K562 (cell line): ENCODE measurements around the gene PRPF39. TPM values are rescaled to one million over a fixed set of nuclear protein-coding genes. Genes with fewer than 3 reads are reported as not detected.

ENCODE experiments used
- ATAC-seq: fragments of 200-7000 bp; cut with Tn5 transposase; 3 replicates; pipeline ENCODE4 v1.9.1; 2020; ENCODE audit warnings: moderate library complexity
- BruUV-seq: library from RNA; stranded (reverse); fragments of 400-500 nt; replicated peaks from 2 replicates; lab custom pipeline; 2021; lab: Mats Ljungman, UMichigan
- CTCF ChIA-PET: fragments of 300-600 bp; formaldehyde crosslinking; extraction: SDS; loops from one replicate; lab custom pipeline; 2021; ENCODE audit warnings: low intra/inter-chr PET ratio; lab: Yijun Ruan, JAX
- POLR2A ChIA-PET: fragments of 300-600, 350-650 bp; sonication (Branson Sonifier 250); formaldehyde crosslinking; extraction: SDS; loops from one replicate; lab custom pipeline; 2021; ENCODE audit warnings: antibody characterized with exemption, inconsistent platforms; lab: Yijun Ruan, JAX
- DNase-seq, 4 experiments: peaks; one replicate each; pipeline versions ENCODE4 v3.0.0 to v3.0.0-alpha.2; 2011 to 2018; ENCODE audit warnings: low spot score in 3 of 4, mixed read lengths in 3 of 4; ENCODE audit errors: extremely low read depth in 1 of 4
- FAIRE-seq: peaks from 2 replicates; lab custom pipeline; 2011; peaks lifted over from hg19 to GRCh38; lab: Jason Lieb, UNC
- H2AFZ ChIP-seq: 2 replicates; pipeline ENCODE4 v1.6.0; 2011; ENCODE audit warnings: low read depth, low read length, control low read depth, inconsistent platforms
- H3K27ac ChIP-seq: fragments of 200-600 bp; 3 replicates; pipeline ENCODE4 v1.8.0; 2011; ENCODE audit warnings: low read depth, mild to moderate bottlenecking, control low read depth, inconsistent platforms, low read length, moderate library complexity, mixed read lengths; ENCODE audit errors: extremely low read depth
- H3K27me3 ChIP-seq, 2 experiments: fragments of 300-600 bp in 1 of 2; 2 replicates in 1 of 2; 3 replicates in 1 of 2; pipeline versions ENCODE4 v1.6.0 to v1.8.0; 2011; ENCODE audit warnings: inconsistent platforms in 2 of 2, low read length in 2 of 2, mild to moderate bottlenecking in 1 of 2, mixed read lengths in 1 of 2, moderate library complexity in 1 of 2; ENCODE audit not compliant: control insufficient read depth in 2 of 2, insufficient read depth in 2 of 2
- H3K36me3 ChIP-seq: fragments of 300-600 bp; 3 replicates; pipeline ENCODE4 v1.8.0; 2011; ENCODE audit warnings: mild to moderate bottlenecking, low read length, inconsistent platforms; ENCODE audit not compliant: control insufficient read depth, insufficient read depth
- H3K4me1 ChIP-seq, 2 experiments: fragments of 200-600 bp in 1 of 2; replicated peaks in 1 of 2; 2 replicates in 1 of 2; 3 replicates in 1 of 2; pipeline versions ENCODE4 v1.5.1 to v1.8.0; 2011; ENCODE audit warnings: inconsistent platforms in 2 of 2, low read length in 2 of 2, mild to moderate bottlenecking in 1 of 2, mixed read lengths in 1 of 2, moderate library complexity in 1 of 2; ENCODE audit not compliant: control insufficient read depth in 2 of 2, insufficient read depth in 2 of 2
- H3K4me2 ChIP-seq: 2 replicates; pipeline ENCODE4 v1.6.1; 2011; ENCODE audit warnings: low read length, control low read depth, inconsistent platforms, mixed read lengths; ENCODE audit not compliant: insufficient read depth
- H3K4me3 ChIP-seq: fragments of 200-600 bp; sonication (generic), shearing (Covaris generic); 2 replicates; pipeline ENCODE4 v1.5.1; 2016; ENCODE audit warnings: control low read depth, inconsistent platforms
- H3K79me2 ChIP-seq: fragments of 200-600 bp; 3 replicates; pipeline ENCODE4 v1.8.0; 2011; ENCODE audit warnings: low read length, inconsistent platforms; ENCODE audit not compliant: control insufficient read depth, insufficient read depth
- H3K9ac ChIP-seq, 2 experiments: 2 replicates each; pipeline versions ENCODE4 v1.6.0 to v1.6.1; 2011; ENCODE audit warnings: low read depth in 2 of 2, low read length in 2 of 2, control low read depth in 1 of 2, inconsistent platforms in 1 of 2, mild to moderate bottlenecking in 1 of 2, mixed read lengths in 1 of 2; ENCODE audit not compliant: insufficient read depth in 1 of 2
- H3K9me1 ChIP-seq: one replicate; pipeline ENCODE4 v1.6.0; 2011; ENCODE audit warnings: inconsistent platforms, mild to moderate bottlenecking, low read length, moderate library complexity; ENCODE audit not compliant: control insufficient read depth, insufficient read depth
- H3K9me3 ChIP-seq: replicated peaks from 2 replicates; pipeline ENCODE4 v1.5.1; 2011; ENCODE audit warnings: low read depth, low read length, inconsistent platforms; ENCODE audit not compliant: control insufficient read depth, insufficient read depth
- H4K20me1 ChIP-seq: replicated peaks from 2 replicates; pipeline ENCODE4 v1.6.1; 2011; ENCODE audit warnings: low read length, inconsistent platforms, mixed read lengths; ENCODE audit not compliant: control insufficient read depth, insufficient read depth
- CBX1 ChIP-seq: sonication (generic); IDR thresholded peaks from 2 replicates; pipeline ENCODE4 v1.6.1; 2016; ENCODE audit warnings: antibody characterized with exemption, low read depth, mild to moderate bottlenecking
- FOXM1 ChIP-seq, 2 experiments: fragments of 450-650 bp in 1 of 2; sonication (generic) in 1 of 2; formaldehyde crosslinking in 1 of 2; IDR thresholded peaks; 2 replicates each; pipeline versions ENCODE4 v1.6.1 to v1.9.0; 2017 to 2022; ENCODE audit warnings: low read depth in 2 of 2, mild to moderate bottlenecking in 2 of 2, missing genetic modification reagents in 1 of 2, moderate library complexity in 1 of 2
- TEAD1 ChIP-seq, 2 experiments: fragments of 450-650 bp in 1 of 2; sonication (generic) in 1 of 2; formaldehyde crosslinking; IDR thresholded peaks; 2 replicates each; pipeline versions ENCODE4 v1.4.0 to v1.8.0; 2020 to 2022; ENCODE audit warnings: mild to moderate bottlenecking in 2 of 2, missing genetic modification reagents in 1 of 2
- TEAD2 ChIP-seq: fragments of 450-650 bp; IDR thresholded peaks from 2 replicates; pipeline ENCODE4 v1.6.1; 2016; ENCODE audit warnings: missing genetic modification characterization, control low read depth, missing compliant biosample characterization
- THRAP3 ChIP-seq: fragments of 450-650 bp; IDR thresholded peaks from 2 replicates; pipeline ENCODE4 v1.6.1; 2016; ENCODE audit warnings: mild to moderate bottlenecking, inconsistent platforms, borderline replicate concordance
- ZC3H8 ChIP-seq: fragments of 450-650 bp; IDR thresholded peaks from 2 replicates; pipeline ENCODE4 v1.6.1; 2017
- ZNF121 ChIP-seq: sonication (generic); formaldehyde crosslinking; conservative IDR thresholded peaks from 2 replicates; pipeline ENCODE4 v1.8.0; 2022; ENCODE audit warnings: missing genetic modification reagents
- ZNF830 ChIP-seq: fragments of 250-450 bp; sonication (Bioruptor Pico); IDR thresholded peaks from 2 replicates; pipeline ENCODE4 v1.5.0; 2021; ENCODE audit warnings: mild to moderate bottlenecking
- WGBS: fragments of 100-300 bp; shearing (Covaris generic); methylation state at CpG from one replicate; pipeline ENCODE4 v1.1.6; 2016; ENCODE audit warnings: low coverage, mixed read lengths; ENCODE audit not compliant: insufficient coverage; ENCODE audit errors: missing lambda C conversion rate; 5-methylcytosine and 5-hydroxymethylcytosine counted together
- in situ Hi-C: fragments of 300-500 bp; cut with MboI; formaldehyde crosslinking; loops from 4 replicates; pipeline ENCODE4 v1.15.0; 2018; ENCODE audit warnings: inconsistent platforms, mixed read lengths
- intact Hi-C: fragments of 100-400 bp; cut with micrococcal nuclease; formaldehyde crosslinking; loops from 2 replicates; pipeline ENCODE4 v1.14.2; 2022
- polyA plus RNA-seq, 8 experiments: library from polyadenylated mRNA; depleted of rRNA in 4 of 8; stranded (reverse) in 5 of 8; unstranded in 3 of 8; fragments of >200 nt; fragmentation: Nextera tagmentation in 2 of 8; fragmentation: Illumina TruSeq in 1 of 8; extraction: Ambion mirVana in 2 of 8; extraction: Trizol in 1 of 8; gene quantifications; 2 replicates each; pipeline versions ENCODE4 v1.2.1 to v1.2.3, GENCODE V29; 2011 to 2014; ENCODE audit warnings: inconsistent platforms in 1 of 8, missing spikeins in 1 of 8
- total RNA-seq, 7 experiments: library from RNA; depleted of rRNA in 6 of 7; stranded (reverse); fragments of >200 nt in 6 of 7; fragmentation: Illumina TruSeq in 2 of 7; extraction: Trizol in 2 of 7; gene quantifications; 2 replicates each; pipeline versions ENCODE4 v1.2.1 to v1.2.3, GENCODE V29; 2011 to 2021; ENCODE audit warnings: low replicate concordance in 1 of 7

Gene PRPF39
- total and polyA plus RNA-seq, 9 of the 15 experiments (the other 6 are each of a cell fraction or from before 2014, with no cell fraction given) = 13.3 to 50.4 (median 24.8) TPM

DNA sequence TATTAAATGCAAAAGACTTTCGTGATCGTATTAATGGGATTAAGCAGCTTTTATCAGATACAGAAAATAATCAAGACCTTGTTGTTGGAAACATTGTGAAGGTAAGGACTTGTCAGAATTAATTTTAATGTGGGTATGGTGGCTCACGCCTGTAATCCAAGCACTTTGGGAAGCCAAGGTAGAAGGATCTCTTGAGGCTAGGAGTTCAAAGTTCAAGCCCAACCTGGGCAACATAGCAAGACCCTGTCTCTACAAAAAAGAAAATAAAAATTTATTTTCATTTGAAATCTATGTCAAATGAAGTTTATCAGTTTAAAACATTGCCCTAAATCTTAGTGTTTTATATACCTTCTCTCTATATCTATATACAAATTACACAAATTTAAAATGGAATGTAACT, 17.2 kb upstream of the PRPF39 start:
- CTCF ChIA-PET = no interaction called here
- H3K4me2 ChIP-seq = no peak overlapping the region
- no peak for TF ChIP-seq TEAD2 (tag)
- peak; percentile 53 for TF ChIP-seq ZNF121
- TF ChIP-seq, all 486 proteins: peak for 1
- Histone ChIP-seq H3K4me3 (no peak overlapping the region), H4K20me1 (no peaks in the 10 kb centered on the region), H3K9me1 (no peaks in the 10 kb centered on the region), H2AFZ (no peak overlapping the region), H3K36me3 (0 out of 3 replicates have a peak, but pooled peaks cover 3% of the 10 kb centered on the region), H3K27me3 (no peaks in the 10 kb centered on the region), H3K9ac (no peak overlapping the region), H3K4me1 (no peaks in the 10 kb centered on the region), H3K79me2 (no peaks in the 10 kb centered on the region), H3K9me3 (no peaks in the 10 kb centered on the region), H3K27ac (no peak overlapping the region)
- WGBS = 88% methylated on average over 3 of the region's 3 CpGs
- intact Hi-C loops = no loop called here
- DNase-seq (no peak), FAIRE-seq (no peak), ATAC-seq (no peak)
- in situ Hi-C loops = no loop called here
- BruUV-seq = no TSS peak
- POLR2A ChIA-PET = no interaction called here

DNA sequence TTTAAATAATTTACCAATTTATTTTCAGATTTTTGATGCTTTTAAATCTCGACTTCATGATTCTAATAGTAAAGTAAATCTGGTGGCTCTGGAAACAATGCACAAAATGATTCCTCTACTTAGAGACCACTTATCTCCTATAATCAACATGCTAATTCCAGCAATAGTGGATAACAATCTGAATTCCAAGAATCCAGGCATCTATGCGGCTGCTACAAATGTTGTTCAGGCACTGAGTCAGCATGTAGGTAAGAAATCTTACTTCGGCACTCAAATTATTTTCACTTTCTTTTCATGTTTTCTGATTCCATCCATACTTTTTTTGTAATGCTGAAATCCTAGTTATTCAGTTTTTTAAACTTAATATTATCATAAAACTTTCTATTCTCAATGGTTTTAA, 15.5 kb upstream of the PRPF39 start:
- in situ Hi-C loops = no loop called here
- FAIRE-seq (no peak), DNase-seq (no peak)
- H3K79me2 ChIP-seq = no peaks in the 10 kb centered on the region
- no peak overlapping the region for H3K4me3 ChIP-seq
- intact Hi-C loops = no loop called here
- no peaks in the 10 kb centered on the region for H3K9me3 ChIP-seq
- H4K20me1 ChIP-seq = no peaks in the 10 kb centered on the region
- CTCF ChIA-PET = no interaction called here
- H3K36me3 ChIP-seq = 0 out of 3 replicates have a peak, but pooled peaks cover 3% of the 10 kb centered on the region
- TF ChIP-seq ZNF830 (CRISPR knock-in tag) (no peak), TEAD1 (CRISPR knock-in tag; IDR thresholded peaks at IDR 0.05) (no peak), ZC3H8 (no peak), CBX1 (no peak), FOXM1 (IDR thresholded peaks at IDR 0.05; ENCODE audit: low read depth) (no peak), FOXM1 (CRISPR knock-in tag; IDR thresholded peaks at IDR 0.05; ENCODE audit: low read depth) (no peak), THRAP3 (no peak)
- TF ChIP-seq, all 486 proteins: peak for 0
- no peak overlapping the region for H3K4me2 ChIP-seq
- no peak for ATAC-seq
- 74% methylated on average over 3 of the region's 3 CpGs for WGBS
- POLR2A ChIA-PET = no interaction called here
- H3K27me3 ChIP-seq = no peaks in the 10 kb centered on the region
- no peak overlapping the region for H3K9ac ChIP-seq
- no peak overlapping the region for H2AFZ ChIP-seq
- no TSS peak for BruUV-seq
- H3K27ac ChIP-seq = no peak overlapping the region
- no peaks in the 10 kb centered on the region for H3K9me1 ChIP-seq
- H3K4me1 ChIP-seq = no peaks in the 10 kb centered on the region
